Dedifferentiated amniotic fluid mesenchymal stem cell (primary cell): ENCODE results near the gene NUP107.

Experiments used
- DNase-seq: peaks from one replicate; pipeline ENCODE4 v3.0.0-alpha.2; 2016; ENCODE audit errors: extremely low spot score

Gene NUP107

GRCh38 chr12:68773582-68773981 is 86.8 kb downstream of the NUP107 start:
- no peak for DNase-seq

GRCh38 chr12:68775121-68775630 is 88.4 kb downstream of the NUP107 start:
- no peak for DNase-seq

GRCh38 chr12:68776976-68777610 is 90.3 kb downstream of the NUP107 start:
- DNase-seq = no peak

DNA sequence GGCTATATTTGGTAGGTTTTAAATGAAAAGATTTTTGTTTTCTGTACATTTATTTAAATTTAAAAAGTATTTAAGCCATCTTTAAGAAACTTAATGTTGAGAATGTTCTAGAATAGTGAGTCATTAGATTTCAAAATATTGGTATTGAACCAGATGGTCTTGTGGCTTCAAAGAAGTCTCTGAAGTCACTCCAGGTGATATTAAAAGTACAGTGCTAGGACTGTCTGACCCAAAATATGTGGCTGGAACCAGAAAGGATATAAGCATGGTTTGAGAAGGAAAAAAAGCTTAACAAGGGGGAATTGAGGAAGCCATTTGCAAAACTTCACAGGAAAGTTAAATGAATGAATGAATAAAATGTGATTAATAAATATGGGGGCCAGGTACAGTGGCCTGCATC is 92.5 kb downstream of the NUP107 start:
- no peak for DNase-seq

GRCh38 chr12:68780731-68781130 is 94.0 kb downstream of the NUP107 start:
- DNase-seq = no peak

DNA sequence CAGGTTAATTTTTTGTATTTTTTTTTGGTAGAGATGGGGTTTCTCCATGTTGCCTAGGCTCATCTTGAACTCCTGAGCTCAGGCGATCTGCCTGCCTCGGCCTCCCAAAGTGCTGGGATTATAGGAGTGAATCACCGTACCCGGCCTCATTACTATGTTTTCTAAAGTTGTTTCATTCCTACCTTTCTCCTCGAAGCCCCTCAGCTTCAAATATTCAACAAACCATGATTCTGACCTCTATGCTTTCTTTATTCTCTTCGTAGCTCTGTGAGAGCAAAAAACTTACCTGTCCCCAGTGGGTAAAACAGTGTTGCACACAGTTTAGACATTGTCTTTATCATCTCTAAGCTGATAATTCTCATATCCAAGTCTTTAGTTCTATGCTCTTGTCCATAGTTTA is 95.0 kb downstream of the NUP107 start:
- no peak for DNase-seq

- DNase-seq = no peak
Observed at GRCh38 chr12:68784015-68784414, 97.2 kb downstream of the NUP107 start.

DNA sequence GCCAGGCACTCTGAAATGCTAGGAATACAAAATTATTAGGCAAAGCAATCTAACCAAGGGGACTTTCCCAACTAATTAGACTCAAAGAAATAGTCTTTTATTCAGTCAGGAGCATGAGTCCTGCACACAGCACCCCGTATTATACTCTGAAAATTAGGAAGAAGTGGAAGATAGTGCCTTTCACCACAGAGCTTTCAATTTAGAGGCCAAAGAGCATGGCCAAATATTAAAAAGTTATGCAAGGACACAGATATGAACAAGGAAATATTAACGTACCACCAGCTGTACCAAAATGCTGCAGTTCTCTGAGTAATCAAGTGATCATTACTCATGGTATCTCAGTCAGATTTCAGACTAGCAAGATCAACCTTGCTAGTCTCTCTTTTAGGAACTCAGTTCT is 98.6 kb downstream of the NUP107 start:
- DNase-seq = no peak

DNA sequence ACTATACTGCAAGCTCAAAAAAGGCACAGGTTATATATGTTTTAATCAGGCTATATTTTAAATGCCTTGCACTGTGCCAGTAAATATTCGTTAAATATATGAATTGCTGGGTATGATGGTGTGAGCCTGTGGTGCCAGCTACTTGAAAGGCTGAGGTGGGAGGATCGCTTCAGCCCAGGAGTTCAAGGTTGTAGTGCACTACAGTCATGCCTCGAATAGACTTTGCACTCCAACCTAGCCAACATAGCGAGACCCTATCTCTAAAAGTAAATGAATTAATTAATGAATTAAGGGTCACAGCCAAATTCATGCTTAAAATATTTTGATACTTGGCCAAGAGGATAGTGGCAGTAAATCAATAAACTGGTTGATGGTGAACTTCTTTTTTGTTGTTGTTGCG is 99.0 kb downstream of the NUP107 start:
- no peak for DNase-seq

GRCh38 chr12:68786929-68787328 is 100.2 kb downstream of the NUP107 start:
- DNase-seq = no peak

DNA sequence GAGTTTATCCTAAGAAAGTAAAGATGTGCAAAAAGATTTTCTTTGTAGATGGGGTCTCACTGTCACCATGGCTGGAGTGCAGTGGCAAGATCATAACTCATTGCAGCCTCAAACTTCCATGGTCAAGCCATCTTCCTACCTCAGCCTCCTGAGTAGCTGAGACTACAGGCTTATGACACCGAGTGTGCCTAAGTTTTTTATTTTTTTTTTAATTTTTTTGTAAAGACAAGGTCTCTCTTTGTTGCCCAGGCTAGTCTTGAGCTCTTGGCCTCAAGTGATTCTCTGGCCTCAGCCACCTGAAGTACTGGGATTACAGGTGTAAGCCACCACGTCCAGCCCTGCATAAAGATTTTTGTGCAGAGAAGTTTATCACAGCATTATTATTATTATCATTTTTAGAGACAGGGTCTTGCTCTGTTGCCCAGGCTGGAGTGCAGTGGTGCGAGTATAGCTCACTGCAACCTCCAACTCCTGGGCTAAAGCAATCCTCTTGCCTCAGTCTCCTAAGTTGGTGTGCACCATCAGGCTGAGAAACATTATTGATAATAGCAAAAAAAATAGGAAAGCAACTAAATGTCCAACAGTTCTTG is 101.9 kb downstream of the NUP107 start:
- no peak for DNase-seq

- no peak for DNase-seq
Observed at GRCh38 chr12:68789144-68789878, 102.5 kb downstream of the NUP107 start.

GRCh38 chr12:68790081-68790951 is 103.5 kb downstream of the NUP107 start:
- no peak for DNase-seq

DNA sequence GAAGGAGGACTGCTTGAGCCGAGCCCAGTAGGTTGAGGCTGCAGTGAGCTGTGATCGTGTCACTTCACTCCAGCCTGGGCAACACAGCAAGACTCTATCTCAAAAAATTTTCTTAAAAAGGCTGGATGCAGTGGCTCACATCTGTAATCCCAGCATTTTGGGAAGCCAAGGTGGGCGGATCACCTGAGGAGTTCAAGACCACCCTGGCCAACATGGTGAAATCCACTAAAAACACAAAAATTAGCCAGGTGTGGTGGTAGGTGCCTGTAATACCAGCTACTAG is 104.1 kb downstream of the NUP107 start:
- no peak for DNase-seq

DNA sequence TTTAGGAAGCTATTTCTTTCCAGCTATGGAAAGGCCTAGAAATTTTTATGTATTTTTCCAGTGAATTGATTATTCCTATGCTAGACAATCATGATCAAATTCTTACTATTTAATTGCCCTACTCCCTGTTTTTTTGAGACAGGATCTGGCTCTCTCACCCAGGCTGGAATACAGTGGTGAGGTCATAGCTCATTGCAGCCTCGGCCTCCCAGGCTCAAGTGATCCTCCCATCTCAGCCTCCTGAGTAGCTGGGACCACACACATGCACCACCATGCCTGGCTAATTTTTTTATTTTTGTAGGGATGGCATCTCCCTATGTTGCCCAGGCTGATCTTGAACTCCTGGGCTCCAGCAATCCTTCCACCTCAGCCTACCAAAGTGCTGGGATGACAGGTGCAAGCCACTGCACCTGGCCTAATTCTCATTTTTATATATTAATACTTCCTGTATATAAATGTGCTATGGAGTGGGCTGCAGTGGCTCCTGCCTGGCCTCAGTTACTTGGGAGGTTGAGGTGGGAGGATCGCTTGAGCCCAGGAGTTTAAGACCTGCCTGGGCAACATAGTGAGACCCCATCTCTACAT is 105.2 kb downstream of the NUP107 start:
- DNase-seq = no peak

DNA sequence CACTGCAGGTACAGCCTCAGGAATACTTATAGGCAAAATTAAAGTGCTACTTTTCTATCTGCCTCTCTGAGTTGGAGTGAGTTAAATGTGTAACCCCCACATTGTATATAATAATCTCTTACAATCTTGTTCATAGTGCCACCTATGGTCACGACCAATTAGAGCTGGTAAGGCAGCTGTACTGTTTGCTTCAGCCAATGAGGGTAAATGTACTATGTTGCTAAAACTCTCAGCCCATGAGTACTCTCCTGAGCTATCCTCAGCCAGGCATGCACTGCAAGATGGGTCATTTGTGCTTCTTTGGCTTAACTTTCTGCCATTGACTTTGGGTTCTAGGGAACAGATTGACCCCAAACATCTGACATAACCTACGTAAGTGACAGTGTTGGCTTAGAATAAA is 106.2 kb downstream of the NUP107 start:
- DNase-seq = no peak

DNA sequence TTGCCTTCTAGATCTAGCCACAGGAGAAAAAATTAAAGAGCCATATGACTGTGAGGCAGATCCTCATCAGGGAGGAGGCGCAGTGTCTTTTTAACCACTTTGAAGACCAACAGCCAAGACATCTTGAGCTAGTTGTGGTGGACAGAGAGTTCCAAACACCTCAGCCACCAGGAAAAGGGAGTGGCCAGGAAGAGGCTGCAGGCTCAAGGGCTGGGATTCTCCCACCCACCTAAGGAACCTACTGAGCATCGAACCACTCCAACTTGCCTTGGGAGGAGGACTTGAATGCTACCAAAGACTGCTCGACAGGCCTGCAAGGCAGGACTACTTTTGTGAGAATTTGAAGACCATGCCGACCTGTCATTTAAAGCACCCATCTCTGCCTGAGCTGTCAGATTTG is 106.7 kb downstream of the NUP107 start:
- DNase-seq = no peak

DNA sequence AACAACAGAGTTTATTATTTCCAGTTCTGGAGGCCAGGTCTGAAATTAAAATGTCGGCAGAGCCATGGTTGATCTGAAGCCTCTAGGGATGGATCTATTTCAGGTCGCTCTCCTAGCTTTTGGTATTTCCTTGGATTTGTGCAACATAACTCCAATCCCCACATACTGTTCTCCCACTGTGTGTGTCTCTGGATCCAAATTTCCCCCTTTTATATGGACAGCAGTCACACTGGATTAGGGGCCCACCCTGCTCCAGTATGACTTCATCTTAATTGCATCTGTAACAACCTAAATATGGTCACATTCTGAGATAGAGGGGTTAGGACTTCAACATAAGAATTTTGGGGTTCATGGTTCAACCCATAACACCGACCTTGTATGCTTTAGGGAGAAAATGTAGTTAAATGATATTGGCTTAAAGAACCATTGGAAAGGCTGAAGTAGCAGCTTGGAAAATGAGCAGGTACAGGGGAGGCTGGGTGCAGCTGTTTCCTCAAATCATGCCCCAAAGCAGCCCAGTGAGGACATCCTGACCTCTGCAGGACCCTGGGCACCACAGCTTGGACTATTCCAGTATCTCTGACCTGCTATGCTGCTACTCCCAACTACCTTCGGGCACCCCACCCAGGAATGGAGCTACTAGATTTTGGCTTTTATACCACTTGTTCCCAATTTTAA is 107.3 kb downstream of the NUP107 start:
- no peak for DNase-seq

DNA sequence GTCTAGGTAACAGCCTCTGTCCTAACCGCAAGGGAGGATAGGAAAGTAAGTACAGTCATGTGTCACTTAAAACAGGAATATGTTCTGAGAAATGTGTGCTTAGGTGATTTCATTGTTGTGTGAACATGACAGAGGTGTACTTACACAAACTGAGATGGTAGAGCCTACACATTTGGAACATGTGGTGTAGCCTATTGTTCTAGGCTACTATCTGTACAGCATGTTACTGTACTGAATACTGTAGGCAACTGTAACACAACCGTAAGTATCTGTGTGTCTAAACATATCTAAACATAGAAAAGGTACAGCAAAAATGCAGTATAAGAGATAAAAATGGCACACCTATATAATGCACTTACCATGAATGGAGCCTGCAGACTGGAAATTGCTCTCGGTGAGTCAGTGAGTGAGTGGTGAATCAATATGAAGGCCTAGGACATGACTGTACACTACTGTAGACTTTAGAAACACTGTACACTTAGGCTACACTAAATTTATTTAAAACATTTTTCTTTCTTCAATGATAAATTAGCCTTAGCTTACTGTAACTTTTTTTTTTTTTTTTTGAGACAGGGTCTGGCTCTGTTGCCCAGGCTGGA is 108.0 kb downstream of the NUP107 start:
- DNase-seq = no peak
